Measurements from ENCODE around the gene RBM15.

DNA sequence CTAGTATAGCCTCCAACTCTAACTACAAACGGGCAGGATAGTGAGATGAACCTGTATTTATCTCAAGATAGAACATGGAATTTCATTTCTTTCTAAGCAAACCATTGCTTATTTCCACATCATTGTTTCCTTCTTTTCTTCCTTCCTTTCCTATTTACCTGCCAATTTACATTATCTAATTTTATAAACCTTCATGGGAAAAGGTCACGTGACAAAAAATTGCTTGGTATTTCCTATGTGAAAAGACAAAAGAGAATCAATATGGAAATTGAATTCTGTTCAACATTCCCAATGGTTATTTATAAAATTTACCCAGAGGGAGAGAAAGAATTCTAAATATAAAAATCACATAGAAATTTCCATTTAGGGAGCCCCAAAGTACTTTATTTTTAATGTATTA lies 22.4 kb upstream of the RBM15 start:
- TF ChIP-seq, protein P1, sequence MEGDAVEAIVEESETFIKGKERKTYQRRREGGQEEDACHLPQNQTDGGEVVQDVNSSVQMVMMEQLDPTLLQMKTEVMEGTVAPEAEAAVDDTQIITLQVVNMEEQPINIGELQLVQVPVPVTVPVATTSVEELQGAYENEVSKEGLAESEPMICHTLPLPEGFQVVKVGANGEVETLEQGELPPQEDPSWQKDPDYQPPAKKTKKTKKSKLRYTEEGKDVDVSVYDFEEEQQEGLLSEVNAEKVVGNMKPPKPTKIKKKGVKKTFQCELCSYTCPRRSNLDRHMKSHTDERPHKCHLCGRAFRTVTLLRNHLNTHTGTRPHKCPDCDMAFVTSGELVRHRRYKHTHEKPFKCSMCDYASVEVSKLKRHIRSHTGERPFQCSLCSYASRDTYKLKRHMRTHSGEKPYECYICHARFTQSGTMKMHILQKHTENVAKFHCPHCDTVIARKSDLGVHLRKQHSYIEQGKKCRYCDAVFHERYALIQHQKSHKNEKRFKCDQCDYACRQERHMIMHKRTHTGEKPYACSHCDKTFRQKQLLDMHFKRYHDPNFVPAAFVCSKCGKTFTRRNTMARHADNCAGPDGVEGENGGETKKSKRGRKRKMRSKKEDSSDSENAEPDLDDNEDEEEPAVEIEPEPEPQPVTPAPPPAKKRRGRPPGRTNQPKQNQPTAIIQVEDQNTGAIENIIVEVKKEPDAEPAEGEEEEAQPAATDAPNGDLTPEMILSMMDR (IDR thresholded peaks at IDR 0.05; ENCODE audit: low read depth, low read length, poor library complexity, severe bottlenecking) = no peak
- no peak for TF ChIP-seq EZH2phosphoT487 (IDR thresholded peaks at IDR 0.05; ENCODE audit: borderline replicate concordance, low read length)
